ENCODE results near the gene PTPRN2.

- TF ChIP-seq GATA2 (IDR thresholded peaks at IDR 0.05; ENCODE audit: low read depth, low read length) = no peak
- no peak for TF ChIP-seq GATA3 (IDR thresholded peaks at IDR 0.05; ENCODE audit: low read depth, low read length)
Measured at GRCh38 chr7:158135931-158136330, 451.7 kb downstream of the PTPRN2 start.

All from SH-SY5Y (cell line).